ENCODE results near the gene ANOS1. TPM values are rescaled to one million over a fixed set of nuclear protein-coding genes. Genes with fewer than 3 reads are reported as not detected.

Gene ANOS1
- total RNA-seq, 2 experiments from 2014 or later, result not detected

GRCh38 chrX:8729811-8730210 is 2.1 kb downstream of the ANOS1 start:
- ATAC-seq (ENCODE audit: poor library complexity), result no peak
- Mint-ChIP-seq H3K4me1 (ENCODE audit: low read depth) (no peaks in the 10 kb centered on the region), H3K27me3 (peaks cover 31% of the 10 kb centered on the region), H3K36me3 (ENCODE audit: low read depth) (no peaks in the 10 kb centered on the region), H3K9me3 (no peaks in the 10 kb centered on the region), H3K4me3 (no peak overlapping the region), H3K27ac (no peak overlapping the region)
- Histone ChIP-seq H3K36me3 (ENCODE audit: insufficient read depth, low read length) (no peaks in the 10 kb centered on the region), H3K9me3 (ENCODE audit: control insufficient read depth in 1 of 2, insufficient read depth in 1 of 2, low read length in 2 of 2) (no peaks in the 10 kb centered on the region), H3K27ac (ENCODE audit: low read depth in 1 of 2, low read length in 2 of 2) (no peak overlapping the region), H3K4me1 (ENCODE audit: insufficient read depth, low read length) (no peaks in the 10 kb centered on the region), H3K4me3 (ENCODE audit: low read length) (no peak overlapping the region), H3K27me3 (ENCODE audit: control insufficient read depth in 1 of 2, insufficient read depth in 2 of 2, low read length in 2 of 2) (peaks cover 4 to 15% of the 10 kb centered on the region in 2 experiments)
- intact Hi-C loops (cut with DNase I, micrococcal nuclease), result no loop called here
- POLR2A ChIA-PET, result no interaction called here
- no peak for TF ChIP-seq CTCF (IDR thresholded peaks at IDR 0.05)
- CTCF ChIA-PET, result no interaction called here
- DNase-seq, result no peak

- DNase-seq (no peak), ATAC-seq (ENCODE audit: poor library complexity) (no peak)
- Mint-ChIP-seq H3K36me3 (ENCODE audit: low read depth) (no peaks in the 10 kb centered on the region), H3K4me1 (ENCODE audit: low read depth) (no peaks in the 10 kb centered on the region), H3K27me3 (peaks cover 38% of the 10 kb centered on the region), H3K27ac (no peak overlapping the region), H3K9me3 (no peaks in the 10 kb centered on the region), H3K4me3 (no peak overlapping the region)
- CTCF ChIA-PET, result no interaction called here
- intact Hi-C loops (cut with DNase I, micrococcal nuclease), result no loop called here
- Histone ChIP-seq H3K27me3 (ENCODE audit: control insufficient read depth in 1 of 2, insufficient read depth in 2 of 2, low read length in 2 of 2) (peaks cover 4 to 18% of the 10 kb centered on the region in 2 experiments), H3K27ac (ENCODE audit: low read depth in 1 of 2, low read length in 2 of 2) (no peak overlapping the region), H3K9me3 (ENCODE audit: control insufficient read depth in 1 of 2, insufficient read depth in 1 of 2, low read length in 2 of 2) (no peaks in the 10 kb centered on the region), H3K36me3 (ENCODE audit: insufficient read depth, low read length) (no peaks in the 10 kb centered on the region), H3K4me1 (ENCODE audit: insufficient read depth, low read length) (no peaks in the 10 kb centered on the region), H3K4me3 (ENCODE audit: low read length) (no peak overlapping the region)
- POLR2A ChIA-PET, result no interaction called here
- TF ChIP-seq CTCF (IDR thresholded peaks at IDR 0.05), result no peak
Observed at GRCh38 chrX:8728932-8729535, 2.9 kb downstream of the ANOS1 start.

GRCh38 chrX:8726031-8726652 is 5.8 kb downstream of the ANOS1 start:
- CTCF ChIA-PET, result no interaction called here
- Histone ChIP-seq H3K27me3 (ENCODE audit: control insufficient read depth in 1 of 2, insufficient read depth in 2 of 2, low read length in 2 of 2) (peaks cover 0 to 15% of the 10 kb centered on the region in 2 experiments), H3K36me3 (ENCODE audit: insufficient read depth, low read length) (no peaks in the 10 kb centered on the region), H3K27ac (ENCODE audit: low read depth in 1 of 2, low read length in 2 of 2) (no peak overlapping the region), H3K4me3 (ENCODE audit: low read length) (no peak overlapping the region), H3K4me1 (ENCODE audit: insufficient read depth, low read length) (no peaks in the 10 kb centered on the region), H3K9me3 (ENCODE audit: control insufficient read depth in 1 of 2, insufficient read depth in 1 of 2, low read length in 2 of 2) (no peaks in the 10 kb centered on the region)
- intact Hi-C loops (cut with DNase I, micrococcal nuclease), result no loop called here
- no peaks in the 10 kb centered on the region for H3K36me3 Mint-ChIP-seq (ENCODE audit: low read depth)
- H3K27me3 Mint-ChIP-seq, result peaks cover 31% of the 10 kb centered on the region
- POLR2A ChIA-PET, result no interaction called here
- H3K27ac Mint-ChIP-seq, result no peak overlapping the region
- H3K4me1 Mint-ChIP-seq (ENCODE audit: low read depth), result no peaks in the 10 kb centered on the region
- ATAC-seq (ENCODE audit: poor library complexity), result no peak
- no peak for DNase-seq
- no peaks in the 10 kb centered on the region for H3K9me3 Mint-ChIP-seq
- no peak for TF ChIP-seq CTCF (IDR thresholded peaks at IDR 0.05)
- H3K4me3 Mint-ChIP-seq, result no peak overlapping the region

All from CD4-positive, alpha-beta T cell (primary cell).